ENCODE results near the gene SESN3.

The SESN3 gene

DNA sequence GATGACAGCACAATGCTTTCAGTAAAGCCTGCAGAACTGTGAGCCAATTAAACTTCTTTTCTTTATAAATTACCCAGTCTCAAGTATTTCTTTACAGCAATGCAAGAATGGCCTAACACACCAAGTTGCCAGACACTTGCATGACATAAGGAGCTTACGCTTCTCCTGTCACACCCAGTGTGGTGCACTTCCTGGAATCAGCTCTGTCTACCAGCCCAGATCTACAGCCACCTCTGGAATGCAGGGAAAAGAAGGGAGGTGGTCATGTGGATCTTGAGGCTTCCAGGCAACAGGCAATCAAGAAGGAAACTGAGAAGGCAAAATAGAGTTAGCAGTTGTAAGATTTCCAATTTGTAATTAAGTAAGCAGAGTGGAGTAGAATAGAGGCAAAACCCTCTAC is 37.4 kb upstream of the SESN3 start:
- no peak overlapping the region for H3K4me3 ChIP-seq (ENCODE audit: low read depth, low read length)
- no peak for TF ChIP-seq CTCF (IDR thresholded peaks at IDR 0.05; ENCODE audit: low read depth, low read length)

GRCh38 chr11:95267601-95268213 is 36.7 kb upstream of the SESN3 start:
- H3K4me3 ChIP-seq (ENCODE audit: low read depth, low read length) = no peak overlapping the region
- no peak for TF ChIP-seq CTCF (IDR thresholded peaks at IDR 0.05; ENCODE audit: low read depth, low read length)

- TF ChIP-seq CTCF (IDR thresholded peaks at IDR 0.05; ENCODE audit: low read depth, low read length) = no peak
- no peak overlapping the region for H3K4me3 ChIP-seq (ENCODE audit: low read depth, low read length)
These were observed 35.9 kb upstream of the SESN3 start for GRCh38 chr11:95266751-95267374.

GRCh38 chr11:95264881-95265280 is 33.9 kb upstream of the SESN3 start:
- no peak overlapping the region for H3K4me3 ChIP-seq (ENCODE audit: low read depth, low read length)
- TF ChIP-seq CTCF (IDR thresholded peaks at IDR 0.05; ENCODE audit: low read depth, low read length) = no peak

DNA sequence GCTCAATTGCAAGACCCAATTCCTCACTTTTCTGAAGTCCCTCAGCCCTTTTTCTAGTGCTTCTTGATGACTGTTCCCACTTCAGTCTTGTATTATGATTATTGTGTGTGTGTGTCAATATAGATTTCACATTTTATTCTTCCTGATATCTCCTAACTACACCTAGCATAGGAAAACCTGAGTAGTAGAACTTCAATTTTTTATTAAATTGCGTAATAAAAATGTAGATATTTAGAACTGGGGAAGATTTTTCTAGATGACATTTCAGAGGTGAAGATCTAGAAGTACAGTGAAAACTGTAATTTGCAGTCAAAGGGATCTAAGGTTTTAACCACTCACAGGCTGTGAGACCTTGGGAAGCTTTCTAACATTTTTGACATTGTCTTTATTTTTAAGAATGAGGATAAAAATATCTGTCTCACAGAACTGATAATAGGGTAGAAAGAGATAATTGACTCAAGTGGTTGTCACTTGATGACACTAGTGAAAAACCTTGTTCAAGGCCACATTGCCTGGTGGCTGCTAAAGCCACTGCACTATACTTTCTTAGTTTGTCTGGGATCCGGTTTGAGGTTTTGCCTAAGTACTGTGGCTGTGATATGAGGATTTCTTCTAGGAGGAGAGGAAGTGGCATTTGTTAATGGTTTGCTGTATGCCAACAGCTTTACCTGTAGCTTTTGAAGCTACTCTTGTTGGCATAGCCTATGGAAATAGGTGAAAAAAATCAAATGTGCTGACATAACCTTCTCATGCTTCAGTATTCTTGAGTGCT is 32.2 kb upstream of the SESN3 start:
- TF ChIP-seq CTCF (IDR thresholded peaks at IDR 0.05; ENCODE audit: low read depth, low read length) = no peak

DNA sequence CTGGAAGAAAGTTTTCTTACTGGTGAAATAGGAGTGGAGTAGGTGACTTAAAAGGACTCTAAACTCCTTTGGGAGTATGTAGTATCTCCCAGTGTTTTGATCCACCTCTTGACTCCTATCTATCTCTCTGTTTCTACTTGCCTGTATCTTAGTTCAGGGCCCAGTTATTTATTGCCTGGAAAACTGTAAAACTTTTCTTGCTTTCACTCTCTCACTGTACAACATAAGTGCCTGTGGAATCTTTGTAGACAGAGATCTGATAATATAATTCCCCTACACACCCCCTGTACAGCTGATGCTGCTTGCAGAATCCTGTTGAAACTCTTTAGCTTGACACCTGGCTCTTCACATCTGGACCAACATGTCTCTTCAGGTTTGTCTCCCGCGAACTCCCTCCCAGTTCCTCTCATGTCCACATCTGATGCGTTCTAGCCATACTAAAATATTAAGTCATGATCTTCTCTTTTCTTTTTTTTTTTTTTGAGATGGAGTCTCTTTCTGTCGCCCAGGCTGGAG is 26.5 kb upstream of the SESN3 start:
- no peak for TF ChIP-seq CTCF (IDR thresholded peaks at IDR 0.05; ENCODE audit: low read depth, low read length)
- H3K4me3 ChIP-seq (ENCODE audit: low read depth, low read length) = no peak overlapping the region

More for the DNA sequence above, 32.2 kb upstream of the SESN3 start:
- H3K4me3 ChIP-seq (ENCODE audit: low read depth, low read length) = no peak overlapping the region

- H3K4me3 ChIP-seq (ENCODE audit: low read depth, low read length) = no peak overlapping the region
- TF ChIP-seq CTCF (IDR thresholded peaks at IDR 0.05; ENCODE audit: low read depth, low read length) = no peak
These were observed 25.3 kb upstream of the SESN3 start for GRCh38 chr11:95256321-95256779.

Data from WI38 (cell line).